Ishikawa (cell line): Measurements from ENCODE around the gene ANAPC13.

Experiments used
- CEBPB ChIP-seq: IDR thresholded peaks from 2 replicates; pipeline ENCODE4 v1.6.1; 2012
- EGR1 ChIP-seq: IDR thresholded peaks from 2 replicates; pipeline ENCODE4 v1.6.1; 2012
- TAF1 ChIP-seq: IDR thresholded peaks from 2 replicates; pipeline ENCODE4 v1.6.1; 2012; ENCODE audit warnings: low read depth, mild to moderate bottlenecking
- TEAD4 ChIP-seq: IDR thresholded peaks from 2 replicates; pipeline ENCODE4 v1.6.1; 2012
- TF ChIP-seq, protein P1 (sequence below): IDR thresholded peaks from 2 replicates; pipeline ENCODE4 v1.6.1; 2012
- TF ChIP-seq, protein P2 (sequence below): IDR thresholded peaks from 2 replicates; pipeline ENCODE4 v1.6.1; 2012; ENCODE audit warnings: low read depth, mild to moderate bottlenecking
- TF ChIP-seq, protein P3 (sequence below): IDR thresholded peaks from 2 replicates; pipeline ENCODE4 v1.6.1; 2012

DNA sequence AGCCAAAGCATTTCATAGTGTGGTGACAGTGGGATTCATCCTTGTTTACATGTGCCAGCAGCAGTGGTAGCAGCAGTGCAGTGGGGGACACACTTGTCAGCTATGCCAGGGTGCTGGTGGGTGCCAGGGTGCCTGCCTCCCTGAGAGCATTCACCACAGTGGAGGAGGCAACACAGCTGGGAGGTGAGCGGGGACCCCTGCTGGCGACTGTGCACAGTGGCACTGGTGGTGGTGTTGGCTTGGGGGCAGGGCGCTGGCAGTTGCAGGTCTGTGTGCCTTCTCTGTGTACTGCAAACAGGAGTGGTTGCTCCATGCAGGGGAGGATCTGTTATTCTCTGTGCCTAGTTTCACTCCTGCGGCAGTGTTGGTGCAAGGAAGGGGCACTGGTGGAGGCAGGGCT lies 41.3 kb upstream of the ANAPC13 start:
- TF ChIP-seq, protein P1, sequence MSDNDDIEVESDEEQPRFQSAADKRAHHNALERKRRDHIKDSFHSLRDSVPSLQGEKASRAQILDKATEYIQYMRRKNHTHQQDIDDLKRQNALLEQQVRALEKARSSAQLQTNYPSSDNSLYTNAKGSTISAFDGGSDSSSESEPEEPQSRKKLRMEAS: no peak
- TF ChIP-seq, protein P2, sequence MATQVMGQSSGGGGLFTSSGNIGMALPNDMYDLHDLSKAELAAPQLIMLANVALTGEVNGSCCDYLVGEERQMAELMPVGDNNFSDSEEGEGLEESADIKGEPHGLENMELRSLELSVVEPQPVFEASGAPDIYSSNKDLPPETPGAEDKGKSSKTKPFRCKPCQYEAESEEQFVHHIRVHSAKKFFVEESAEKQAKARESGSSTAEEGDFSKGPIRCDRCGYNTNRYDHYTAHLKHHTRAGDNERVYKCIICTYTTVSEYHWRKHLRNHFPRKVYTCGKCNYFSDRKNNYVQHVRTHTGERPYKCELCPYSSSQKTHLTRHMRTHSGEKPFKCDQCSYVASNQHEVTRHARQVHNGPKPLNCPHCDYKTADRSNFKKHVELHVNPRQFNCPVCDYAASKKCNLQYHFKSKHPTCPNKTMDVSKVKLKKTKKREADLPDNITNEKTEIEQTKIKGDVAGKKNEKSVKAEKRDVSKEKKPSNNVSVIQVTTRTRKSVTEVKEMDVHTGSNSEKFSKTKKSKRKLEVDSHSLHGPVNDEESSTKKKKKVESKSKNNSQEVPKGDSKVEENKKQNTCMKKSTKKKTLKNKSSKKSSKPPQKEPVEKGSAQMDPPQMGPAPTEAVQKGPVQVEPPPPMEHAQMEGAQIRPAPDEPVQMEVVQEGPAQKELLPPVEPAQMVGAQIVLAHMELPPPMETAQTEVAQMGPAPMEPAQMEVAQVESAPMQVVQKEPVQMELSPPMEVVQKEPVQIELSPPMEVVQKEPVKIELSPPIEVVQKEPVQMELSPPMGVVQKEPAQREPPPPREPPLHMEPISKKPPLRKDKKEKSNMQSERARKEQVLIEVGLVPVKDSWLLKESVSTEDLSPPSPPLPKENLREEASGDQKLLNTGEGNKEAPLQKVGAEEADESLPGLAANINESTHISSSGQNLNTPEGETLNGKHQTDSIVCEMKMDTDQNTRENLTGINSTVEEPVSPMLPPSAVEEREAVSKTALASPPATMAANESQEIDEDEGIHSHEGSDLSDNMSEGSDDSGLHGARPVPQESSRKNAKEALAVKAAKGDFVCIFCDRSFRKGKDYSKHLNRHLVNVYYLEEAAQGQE: no peak
- TF ChIP-seq TAF1 (no peak), EGR1 (no peak), TEAD4 (no peak), CEBPB (no peak)
- TF ChIP-seq, protein P3, sequence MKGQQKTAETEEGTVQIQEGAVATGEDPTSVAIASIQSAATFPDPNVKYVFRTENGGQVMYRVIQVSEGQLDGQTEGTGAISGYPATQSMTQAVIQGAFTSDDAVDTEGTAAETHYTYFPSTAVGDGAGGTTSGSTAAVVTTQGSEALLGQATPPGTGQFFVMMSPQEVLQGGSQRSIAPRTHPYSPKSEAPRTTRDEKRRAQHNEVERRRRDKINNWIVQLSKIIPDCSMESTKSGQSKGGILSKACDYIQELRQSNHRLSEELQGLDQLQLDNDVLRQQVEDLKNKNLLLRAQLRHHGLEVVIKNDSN: no peak
